HG02970 (cell line): ENCODE data around the gene SGMS1.
"Not testable (repeated sequence)": the region's sequence is repeated elsewhere in the genome, so short reads cannot be mapped to it uniquely, and the experiment has no call there.

Experiments used
- ATAC-seq: cut with Tn5 transposase; IDR thresholded peaks from one replicate; pipeline ENCODE4 v1.9.1; 2021; ENCODE audit warnings: mild to moderate bottlenecking, moderate library complexity, moderate number of reproducible peaks; ENCODE audit not compliant: unreplicated experiment, low FRiP score

Gene SGMS1

DNA sequence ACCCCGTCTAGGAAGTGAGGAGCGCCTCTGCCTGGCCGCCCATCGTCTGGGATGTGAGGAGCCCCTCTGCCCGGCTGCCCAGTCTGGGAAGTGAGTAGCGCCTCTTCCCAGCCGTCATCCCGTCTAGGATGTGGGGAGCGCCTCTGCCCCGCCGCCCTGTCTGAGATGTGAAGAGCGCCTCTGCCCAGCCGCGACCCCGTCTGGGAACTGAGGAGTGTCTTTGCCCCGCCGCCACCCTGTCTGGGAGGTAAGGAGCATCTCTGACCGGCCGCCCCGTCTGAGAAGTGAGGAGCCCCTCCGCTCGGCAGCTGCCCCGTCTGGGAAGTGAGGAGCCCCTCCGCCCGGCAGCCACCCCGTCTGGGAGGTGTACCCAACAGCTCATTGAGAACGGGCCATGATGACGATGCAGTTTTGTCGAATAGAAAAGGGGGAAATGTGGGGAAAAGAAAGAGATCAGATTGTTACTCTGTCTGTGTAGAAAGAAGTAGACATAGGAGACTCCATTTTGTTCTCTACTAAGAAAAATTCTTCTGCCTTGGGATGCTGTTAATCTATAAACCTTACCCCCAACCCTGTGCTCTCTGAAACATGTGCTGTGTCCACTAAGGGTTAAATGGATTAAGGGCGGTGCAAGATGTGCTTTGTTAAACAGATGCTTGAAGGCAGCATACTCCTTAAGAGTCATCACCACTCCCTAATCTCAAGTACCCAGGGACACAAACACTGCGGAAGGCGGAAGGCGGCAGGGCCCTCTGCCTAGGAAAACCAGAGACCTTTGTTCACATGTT, 267.9 kb downstream of the SGMS1 start:
- ATAC-seq = not testable (repeated sequence)

DNA sequence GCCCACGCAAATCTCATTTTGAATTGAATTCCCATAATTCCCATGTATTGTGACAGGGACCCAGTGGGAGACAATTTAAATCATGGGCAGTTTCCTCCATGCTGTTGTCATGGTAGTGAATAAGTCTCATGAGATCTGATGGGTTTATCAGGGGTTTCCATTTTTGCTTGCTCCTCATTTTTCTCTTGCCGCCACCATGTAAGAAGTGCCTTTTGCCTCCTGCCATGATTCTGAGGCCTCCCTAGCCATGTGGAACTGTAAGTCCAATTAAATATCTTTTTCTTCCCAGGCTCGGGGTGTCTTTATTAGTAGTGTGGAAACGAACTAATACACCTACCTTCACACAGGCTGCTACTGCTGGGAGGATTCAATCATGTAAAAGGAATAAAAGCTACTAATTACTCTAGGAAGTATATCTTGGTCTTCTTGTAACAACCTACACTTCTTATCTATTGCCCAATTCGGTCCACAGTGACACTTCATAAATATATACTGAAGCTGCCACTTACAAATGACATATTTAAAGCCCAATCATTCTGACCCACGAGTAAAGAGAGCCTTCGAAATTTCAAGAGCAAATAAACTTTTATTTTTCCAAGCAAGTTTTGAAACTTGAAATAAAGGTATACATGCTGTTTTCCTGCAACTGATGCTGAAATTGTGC, 272.1 kb downstream of the SGMS1 start:
- no peak for ATAC-seq

DNA sequence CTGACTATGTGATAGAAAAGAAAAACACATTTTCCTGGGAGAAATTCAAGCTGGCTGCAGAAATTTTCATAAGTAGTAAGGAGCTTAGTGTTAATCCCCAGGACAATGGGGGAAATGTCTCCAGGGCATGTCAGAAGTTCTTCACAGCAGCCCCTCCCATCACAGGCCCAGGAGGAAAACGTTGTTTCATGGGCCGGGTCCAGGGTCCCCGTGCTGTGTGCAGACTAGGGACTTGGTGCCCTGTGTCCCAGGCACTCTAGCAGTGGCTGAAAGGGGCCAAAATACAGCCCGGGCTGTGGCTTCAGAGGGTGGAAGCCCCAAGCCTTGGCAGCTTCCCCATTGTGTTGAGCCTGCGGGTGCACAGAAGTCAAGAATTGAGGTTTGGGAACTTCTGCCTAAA, 273.4 kb downstream of the SGMS1 start:
- no peak for ATAC-seq

DNA sequence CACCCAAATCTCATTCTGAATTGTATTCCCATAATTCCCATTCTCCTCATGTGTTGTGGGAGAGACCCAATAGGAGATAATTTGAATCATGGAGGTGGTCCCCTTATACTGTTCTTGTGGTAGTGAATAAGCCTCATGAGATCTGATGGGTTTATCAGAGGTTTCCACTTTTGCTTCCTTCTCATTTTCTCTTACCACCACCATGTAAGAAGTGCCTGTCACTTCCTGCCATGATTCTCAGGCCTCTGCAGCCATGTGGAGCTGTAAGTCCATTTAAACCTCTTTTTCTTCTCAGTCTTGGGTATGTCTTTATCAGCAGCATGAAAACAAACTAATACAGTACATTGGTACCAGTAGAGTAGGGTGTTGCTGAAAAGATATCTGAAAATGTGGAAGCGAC, 274.2 kb downstream of the SGMS1 start:
- no peak for ATAC-seq

- ATAC-seq = no peak
Measured at GRCh38 chr10:50347394-50347802, 276.4 kb downstream of the SGMS1 start.

- ATAC-seq = no peak
Measured at GRCh38 chr10:50346942-50347341, 276.8 kb downstream of the SGMS1 start.

DNA sequence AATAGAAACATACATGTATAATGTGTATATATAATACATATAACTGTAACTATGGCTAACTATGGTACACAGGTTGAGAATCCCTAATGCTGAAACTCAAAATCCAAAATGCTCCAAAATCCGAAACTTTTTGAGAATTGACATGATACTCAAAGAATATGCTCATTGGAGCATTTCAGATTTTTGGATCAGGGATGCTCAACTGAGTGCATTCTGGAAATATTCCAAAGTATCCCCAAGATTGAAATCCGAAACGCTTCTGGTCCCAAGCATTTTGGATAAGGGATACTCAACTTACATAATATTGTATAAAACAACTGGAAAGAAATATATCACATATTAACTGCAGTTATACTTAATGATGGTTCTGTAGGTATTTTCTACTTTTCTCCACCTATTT, 278.2 kb downstream of the SGMS1 start:
- no peak for ATAC-seq

DNA sequence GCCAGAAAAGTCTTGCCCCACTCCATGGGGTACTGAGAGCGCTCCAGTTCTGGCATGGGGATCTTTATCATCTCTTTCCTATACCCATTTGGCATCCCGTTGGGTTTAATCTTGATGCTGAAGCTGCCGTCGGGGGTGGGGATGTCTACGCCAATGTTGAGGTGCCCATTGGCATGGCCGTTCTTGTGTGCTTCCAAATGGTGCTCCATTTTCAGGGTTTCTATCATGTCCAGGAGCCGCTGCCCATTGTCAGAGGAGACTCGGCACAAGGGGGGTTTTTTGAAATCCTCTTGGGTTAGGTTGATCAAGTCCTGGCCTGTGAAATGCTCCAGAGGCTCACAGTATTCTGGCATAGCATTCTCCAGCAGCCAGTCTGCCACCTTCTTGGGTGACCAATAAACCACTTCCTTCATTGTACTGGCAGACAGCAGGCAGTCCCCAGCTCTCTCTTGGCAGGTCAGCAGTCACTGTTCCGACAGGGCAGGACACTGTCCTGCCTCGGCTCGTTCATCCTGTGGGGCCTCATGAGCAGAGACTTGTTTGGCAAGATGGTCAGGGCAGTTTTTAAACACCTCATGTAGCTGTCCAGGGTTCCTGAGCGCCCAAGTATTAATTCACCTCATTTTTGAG, 279.9 kb downstream of the SGMS1 start:
- no peak for ATAC-seq

DNA sequence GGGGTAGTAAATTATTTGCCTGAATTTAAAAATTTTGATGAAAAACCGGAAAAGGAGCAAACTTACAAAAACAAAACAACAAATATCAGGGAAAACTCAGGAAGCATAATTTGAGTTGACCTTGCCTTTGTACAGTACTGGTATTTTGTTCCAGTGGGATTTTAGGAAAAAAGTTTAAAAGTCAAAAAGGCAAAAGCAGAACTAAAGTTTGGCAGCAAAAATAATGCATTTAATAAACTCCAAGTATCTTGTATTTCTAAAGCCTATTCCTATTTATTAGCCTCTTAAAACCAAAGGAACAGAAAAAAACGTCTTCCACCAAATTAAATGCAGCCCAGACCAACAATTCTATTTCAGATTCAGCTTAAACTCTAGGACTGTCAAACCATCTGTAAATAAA, 281.8 kb downstream of the SGMS1 start:
- ATAC-seq = no peak

DNA sequence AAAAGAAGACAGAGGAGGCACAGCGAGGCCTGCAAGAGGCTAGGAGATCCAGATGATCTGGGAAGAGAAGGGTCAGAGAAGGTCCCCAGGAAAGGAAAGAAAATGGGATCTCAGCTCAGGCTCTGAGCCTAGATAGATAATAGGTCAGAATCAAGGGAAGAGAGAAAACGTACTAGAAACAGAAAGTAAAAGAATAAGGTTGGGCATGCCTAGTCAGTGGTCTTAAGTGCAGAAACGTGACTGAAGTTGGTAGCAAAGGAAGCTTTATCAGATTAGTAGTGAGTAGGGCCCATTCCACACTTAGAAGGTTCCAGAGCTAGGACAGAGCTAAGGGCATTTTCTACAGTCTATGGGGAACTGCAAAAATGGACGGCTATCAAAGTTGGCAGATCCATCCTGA, 287.6 kb downstream of the SGMS1 start:
- no peak for ATAC-seq

- ATAC-seq = no peak
Measured at GRCh38 chr10:50335397-50335796, 288.4 kb downstream of the SGMS1 start.

GRCh38 chr10:50334273-50334672, 289.5 kb downstream of the SGMS1 start:
- ATAC-seq = no peak

DNA sequence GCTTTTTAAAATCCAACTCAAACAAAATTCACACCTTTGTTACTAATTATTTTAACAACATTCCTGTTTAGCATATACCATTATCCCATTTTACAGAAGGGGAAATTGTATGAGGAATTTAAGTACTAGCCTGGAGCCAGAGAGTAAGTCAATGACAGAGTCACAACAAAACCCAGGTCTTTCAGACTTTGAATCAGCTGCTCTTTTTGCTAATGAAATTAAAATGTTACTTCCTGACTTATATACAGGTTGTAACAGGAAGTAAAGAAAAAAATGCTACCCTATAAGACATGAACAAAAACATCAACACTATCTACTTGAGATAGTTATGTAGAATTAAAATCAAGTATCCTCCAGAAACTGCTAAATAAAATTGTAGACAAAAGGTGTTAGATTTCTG, 289.9 kb downstream of the SGMS1 start:
- ATAC-seq = no peak

GRCh38 chr10:50332108-50332842, 291.5 kb downstream of the SGMS1 start:
- ATAC-seq = no peak

- ATAC-seq = no peak
Measured at GRCh38 chr10:50331486-50331885, 292.3 kb downstream of the SGMS1 start.

GRCh38 chr10:50326757-50327701, 296.7 kb downstream of the SGMS1 start:
- ATAC-seq = no peak

GRCh38 chr10:50326172-50326555, 297.6 kb downstream of the SGMS1 start:
- ATAC-seq = no peak

GRCh38 chr10:50325449-50326171, 298.1 kb downstream of the SGMS1 start:
- ATAC-seq = no peak

GRCh38 chr10:50324680-50325393, 298.9 kb downstream of the SGMS1 start:
- ATAC-seq = no peak
